GM13976 (cell line): Measurements from ENCODE around the gene NANS.
"Not testable (repeated sequence)": the region's sequence is repeated elsewhere in the genome, so short reads cannot be mapped to it uniquely, and the experiment has no call there.

ENCODE experiments used
- DNase-seq: peaks from one replicate; pipeline ENCODE4 v3.0.0; 2012; ENCODE audit warnings: low spot score
- CTCF ChIP-seq: IDR thresholded peaks from 2 replicates; pipeline ENCODE4 v1.5.1; 2012; ENCODE audit warnings: borderline replicate concordance, mild to moderate bottlenecking; ENCODE audit not compliant: insufficient read depth; ENCODE audit errors: extremely low read depth, missing control alignments, control extremely low read depth
- in situ Hi-C: fragments of 300-500 bp; cut with MboI; formaldehyde crosslinking; loops from one replicate; pipeline ENCODE4 v1.12.0; 2022; ENCODE audit warnings: low sequenced_read_pairs, mixed read lengths, inconsistent platforms; ENCODE audit not compliant: unreplicated experiment

The NANS gene

GRCh38 chr9:98118640-98119601 lies 62.4 kb downstream of the NANS start, which contains the start of gene TRIM14:
Gene TRIM14 (minus strand): TSS chr9:98119222. CDS start chr9:98119188, 34 bp downstream.
- in situ Hi-C loops = no loop called here
- peak; percentile 88 for DNase-seq
- peak; percentile 32 for TF ChIP-seq CTCF

GRCh38 chr9:98120476-98120875 lies 63.9 kb downstream of the NANS start:
- no peak for TF ChIP-seq CTCF
- no peak for DNase-seq
- in situ Hi-C loops = no loop called here

GRCh38 chr9:98121058-98121457 lies 64.5 kb downstream of the NANS start:
- in situ Hi-C loops = no loop called here
- TF ChIP-seq CTCF = no peak
- DNase-seq = no peak

GRCh38 chr9:98124091-98124490 lies 67.6 kb downstream of the NANS start:
- DNase-seq, in situ Hi-C loops: not testable (repeated sequence)

- no peak for TF ChIP-seq CTCF
- no peak for DNase-seq
- in situ Hi-C loops = no loop called here
Measured at GRCh38 chr9:98124637-98125426, 68.3 kb downstream of the NANS start.

GRCh38 chr9:98127226-98127625 lies 70.7 kb downstream of the NANS start:
- no peak for TF ChIP-seq CTCF
- in situ Hi-C loops = no loop called here
- DNase-seq = no peak
